ENCODE data around the gene CPNE7. TPM values are rescaled to one million over a fixed set of nuclear protein-coding genes. Genes with fewer than 3 reads are reported as not detected.

The CPNE7 gene
- total and polyA plus RNA-seq, 7 donors: 0.41 to 3.3 (median 0.71) TPM; not detected in 4

DNA sequence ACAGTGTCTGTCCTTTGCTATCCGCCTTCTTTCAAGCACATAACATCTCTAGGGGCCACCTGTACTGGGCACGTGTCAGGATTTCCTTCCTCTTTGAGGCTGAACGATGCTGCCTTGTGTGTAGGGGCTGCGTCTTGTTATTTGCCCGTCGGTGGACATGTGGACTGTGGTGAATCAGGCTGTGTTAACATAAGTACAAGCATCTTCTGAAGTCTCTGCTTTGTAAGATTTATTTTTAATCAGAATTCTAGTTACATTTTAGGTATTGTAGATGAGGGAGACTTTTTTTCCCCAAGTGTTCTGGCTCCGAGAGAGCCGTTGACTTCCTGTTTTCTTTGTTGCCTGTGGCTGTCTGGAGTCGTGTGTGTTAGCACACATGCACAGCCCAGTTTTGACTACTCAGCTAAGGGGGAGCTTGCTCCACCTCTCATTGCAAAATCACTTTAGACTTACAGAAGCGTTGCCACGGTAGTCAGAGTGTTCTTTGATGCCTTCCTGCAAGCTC lies 41.3 kb upstream of the CPNE7 start:
- peaks cover 13 to 90% (median 72%) of the 10 kb centered on the region in 4 donors for H3K36me3 ChIP-seq
- no peaks in the 10 kb centered on the region for H3K9me3 ChIP-seq
- no peak for DNase-seq
- H3K4me3 ChIP-seq: no peak overlapping the region
- intact Hi-C loops (cut with DNase I): no loop called here
- no peak overlapping the region for H3K27ac ChIP-seq
- H3K27me3 ChIP-seq: no peaks in the 10 kb centered on the region
- TF ChIP-seq POLR2A (IDR thresholded peaks at IDR 0.05): no peak
- no peak for TF ChIP-seq POLR2AphosphoS5 (IDR thresholded peaks at IDR 0.05)
- no peak for TF ChIP-seq EP300 (IDR thresholded peaks at IDR 0.05)
- TF ChIP-seq, protein P1, sequence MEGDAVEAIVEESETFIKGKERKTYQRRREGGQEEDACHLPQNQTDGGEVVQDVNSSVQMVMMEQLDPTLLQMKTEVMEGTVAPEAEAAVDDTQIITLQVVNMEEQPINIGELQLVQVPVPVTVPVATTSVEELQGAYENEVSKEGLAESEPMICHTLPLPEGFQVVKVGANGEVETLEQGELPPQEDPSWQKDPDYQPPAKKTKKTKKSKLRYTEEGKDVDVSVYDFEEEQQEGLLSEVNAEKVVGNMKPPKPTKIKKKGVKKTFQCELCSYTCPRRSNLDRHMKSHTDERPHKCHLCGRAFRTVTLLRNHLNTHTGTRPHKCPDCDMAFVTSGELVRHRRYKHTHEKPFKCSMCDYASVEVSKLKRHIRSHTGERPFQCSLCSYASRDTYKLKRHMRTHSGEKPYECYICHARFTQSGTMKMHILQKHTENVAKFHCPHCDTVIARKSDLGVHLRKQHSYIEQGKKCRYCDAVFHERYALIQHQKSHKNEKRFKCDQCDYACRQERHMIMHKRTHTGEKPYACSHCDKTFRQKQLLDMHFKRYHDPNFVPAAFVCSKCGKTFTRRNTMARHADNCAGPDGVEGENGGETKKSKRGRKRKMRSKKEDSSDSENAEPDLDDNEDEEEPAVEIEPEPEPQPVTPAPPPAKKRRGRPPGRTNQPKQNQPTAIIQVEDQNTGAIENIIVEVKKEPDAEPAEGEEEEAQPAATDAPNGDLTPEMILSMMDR (IDR thresholded peaks at IDR 0.05): no peak
- no peaks in the 10 kb centered on the region for H3K4me1 ChIP-seq
- 40 to 61% methylated on average over 11 of the region's 11 CpGs for WGBS, 2 donors

DNA sequence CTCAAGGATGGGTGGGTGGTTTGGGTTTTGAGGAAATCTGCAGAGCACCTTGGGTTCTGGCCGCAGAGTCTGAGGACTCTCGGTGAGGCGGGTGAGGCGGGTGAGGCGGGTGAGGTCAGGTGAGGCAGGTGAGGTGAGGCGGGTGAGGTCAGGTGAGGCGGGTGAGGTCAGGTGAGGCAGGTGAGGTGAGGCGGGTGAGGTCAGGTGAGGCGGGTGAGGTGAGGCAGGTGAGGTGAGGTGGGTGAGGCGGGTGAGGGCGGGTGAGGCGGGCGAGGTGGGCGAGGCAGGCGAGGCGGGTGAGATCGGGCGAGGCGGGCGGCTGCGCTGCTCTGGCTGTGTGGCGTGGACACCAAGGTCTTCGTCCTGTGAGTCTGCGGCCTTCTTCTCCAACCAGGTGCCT lies 39.2 kb upstream of the CPNE7 start:
- H3K4me1 ChIP-seq: no peaks in the 10 kb centered on the region
- H3K36me3 ChIP-seq: peaks cover 13 to 78% (median 60%) of the 10 kb centered on the region in 4 donors
- H3K9me3 ChIP-seq: no peaks in the 10 kb centered on the region
- TF ChIP-seq POLR2AphosphoS5 (IDR thresholded peaks at IDR 0.05): no peak
- no peak for TF ChIP-seq POLR2A (IDR thresholded peaks at IDR 0.05)
- TF ChIP-seq, protein P1 (IDR thresholded peaks at IDR 0.05): no peak
- TF ChIP-seq EP300 (IDR thresholded peaks at IDR 0.05): no peak
- 23 to 82% methylated on average over 20 to 24 of the region's 24 CpGs for WGBS, 2 donors
- intact Hi-C loops (cut with DNase I): no loop called here
- H3K4me3 ChIP-seq: no peak overlapping the region
- no peak for DNase-seq
- H3K27ac ChIP-seq: no peak overlapping the region
- no peaks in the 10 kb centered on the region for H3K27me3 ChIP-seq

DNA sequence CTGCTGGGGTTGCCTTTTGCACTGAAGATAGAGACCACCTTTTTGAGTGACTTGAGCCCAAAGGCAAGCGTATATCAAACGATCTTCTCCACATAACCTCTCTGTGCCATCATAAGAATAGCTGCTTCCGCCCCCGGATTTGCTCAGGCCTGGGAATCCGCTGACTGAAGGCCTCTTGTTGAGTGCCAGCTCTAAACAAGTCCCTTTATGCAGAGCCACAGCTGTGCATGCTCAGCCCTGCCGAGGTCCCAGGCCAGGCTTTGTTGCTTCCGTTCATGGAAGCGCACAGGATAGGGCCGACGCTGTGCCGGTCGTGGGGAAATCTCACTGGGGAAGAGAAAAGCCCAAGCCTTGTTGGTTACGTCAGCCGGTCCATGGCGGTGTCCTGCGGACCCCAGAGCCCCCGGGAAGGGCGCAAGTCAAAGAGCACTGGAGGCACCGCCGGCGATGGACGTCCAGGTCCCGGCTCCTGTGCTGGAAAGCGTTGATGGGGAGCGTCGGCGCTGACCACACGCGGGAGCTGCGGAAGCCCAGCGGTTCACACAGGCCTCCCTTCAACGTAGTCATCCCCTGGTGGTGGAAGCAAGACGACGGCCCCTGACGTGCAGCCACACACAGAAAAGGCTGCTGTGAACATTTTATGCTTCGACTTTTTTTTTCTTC lies 38.5 kb upstream of the CPNE7 start:
- Histone ChIP-seq H3K9me3 (no peaks in the 10 kb centered on the region), H3K27ac (no peak overlapping the region), H3K27me3 (no peaks in the 10 kb centered on the region), H3K36me3 (peaks cover 13 to 78% (median 57%) of the 10 kb centered on the region in 4 donors), H3K4me1 (no peaks in the 10 kb centered on the region), H3K4me3 (no peak overlapping the region)
- WGBS, 2 donors: 91% methylated on average over 36 of the region's 36 CpGs
- TF ChIP-seq POLR2A (IDR thresholded peaks at IDR 0.05): no peak
- no peak for TF ChIP-seq POLR2AphosphoS5 (IDR thresholded peaks at IDR 0.05)
- TF ChIP-seq EP300 (IDR thresholded peaks at IDR 0.05): no peak
- TF ChIP-seq, protein P1 (IDR thresholded peaks at IDR 0.05): no peak
- no peak for DNase-seq
- intact Hi-C loops (cut with DNase I): no loop called here

DNA sequence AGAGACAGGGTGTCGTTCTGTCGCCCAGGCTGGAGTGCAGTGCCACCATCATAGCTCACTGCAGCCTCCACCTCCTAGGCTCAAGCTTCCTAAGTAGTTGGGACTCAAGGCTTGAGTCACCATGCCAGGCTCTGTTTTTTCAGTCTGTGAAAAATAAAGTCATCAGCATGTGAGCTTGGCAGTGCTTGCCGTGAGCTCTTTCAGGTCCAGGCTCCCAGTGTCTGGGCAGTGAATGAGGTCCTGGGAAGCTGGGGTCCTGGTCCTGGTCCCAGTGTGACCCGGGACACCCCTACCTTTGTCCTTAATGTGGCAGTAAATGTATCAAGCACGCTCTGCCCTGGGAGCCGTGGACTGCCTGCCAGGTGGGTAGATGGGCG lies 38.0 kb upstream of the CPNE7 start:
- Histone ChIP-seq H3K4me3 (no peak overlapping the region), H3K27me3 (no peaks in the 10 kb centered on the region), H3K4me1 (no peaks in the 10 kb centered on the region), H3K27ac (no peak overlapping the region), H3K36me3 (peaks cover 13 to 78% (median 54%) of the 10 kb centered on the region in 4 donors), H3K9me3 (no peaks in the 10 kb centered on the region)
- DNase-seq: no peak
- intact Hi-C loops (cut with DNase I): no loop called here
- WGBS, 2 donors: 93 to 95% methylated on average over 7 of the region's 7 CpGs
- TF ChIP-seq, protein P1 (IDR thresholded peaks at IDR 0.05): no peak
- TF ChIP-seq POLR2AphosphoS5 (IDR thresholded peaks at IDR 0.05): no peak
- no peak for TF ChIP-seq EP300 (IDR thresholded peaks at IDR 0.05)
- no peak for TF ChIP-seq POLR2A (IDR thresholded peaks at IDR 0.05)
